Left ventricle myocardium inferior (tissue), 1 donor: ENCODE results near the gene STK4. TPM values are rescaled to one million over a fixed set of nuclear protein-coding genes. Genes with fewer than 3 reads are reported as not detected.
A peak's percentile ranks its signal among the peaks of the same experiment; 100 is the strongest.
"Not testable (repeated sequence)": the region's sequence is repeated elsewhere in the genome, so short reads cannot be mapped to it uniquely, and the experiment has no call there.

ENCODE experiments used
- DNase-seq: peaks from one replicate; pipeline ENCODE4 v3.0.0-alpha.2; 2020
- H3K27ac ChIP-seq: fragments of 200-600 bp; replicated peaks from 2 replicates; pipeline ENCODE4 v1.8.0; 2021
- H3K27me3 ChIP-seq: fragments of 200-600 bp; 2 replicates; pipeline ENCODE4 v1.8.0; 2021; ENCODE audit warnings: low read depth
- H3K36me3 ChIP-seq: fragments of 200-600 bp; 2 replicates; pipeline ENCODE4 v1.8.0; 2021
- H3K4me1 ChIP-seq: fragments of 200-600 bp; 2 replicates; pipeline ENCODE4 v1.8.0; 2021
- H3K4me3 ChIP-seq: fragments of 200-600 bp; 2 replicates; pipeline ENCODE4 v1.8.0; 2021; ENCODE audit warnings: mild to moderate bottlenecking, moderate library complexity
- H3K9me3 ChIP-seq: fragments of 200-600 bp; replicated peaks from 2 replicates; pipeline ENCODE4 v1.8.0; 2021
- intact Hi-C: fragments of 100-400 bp; cut with micrococcal nuclease; formaldehyde crosslinking; loops from one replicate; pipeline ENCODE4 v1.11.0; 2022
- total RNA-seq: library from RNA; stranded (reverse); fragmentation: NEBNext Ultra II Directional; extraction: Animal tissue kit (Norgen Biotek cat#: 25700); gene quantifications from one replicate; pipeline ENCODE4 v1.2.1, GENCODE V29; 2021
- TF ChIP-seq, protein P1 (sequence below): fragments of 200-600 bp; IDR thresholded peaks from 2 replicates; pipeline ENCODE4 v1.8.0; 2021; ENCODE audit warnings: antibody characterized with exemption, mild to moderate bottlenecking, borderline replicate concordance
- donor health status: DM: no; HTN: yes; CAD: no; lungs with severe emphysema.

STK4 gene
- total RNA-seq, 1 donor from 2014 or later, result 9.8 TPM

- Histone ChIP-seq H3K4me1 (peaks cover 37% of the 10 kb centered on the region), H3K27ac (no peak overlapping the region), H3K9me3 (no peaks in the 10 kb centered on the region), H3K27me3 (no peaks in the 10 kb centered on the region), H3K4me3 (no peak overlapping the region), H3K36me3 (peaks cover 9% of the 10 kb centered on the region)
- TF ChIP-seq, protein P1, sequence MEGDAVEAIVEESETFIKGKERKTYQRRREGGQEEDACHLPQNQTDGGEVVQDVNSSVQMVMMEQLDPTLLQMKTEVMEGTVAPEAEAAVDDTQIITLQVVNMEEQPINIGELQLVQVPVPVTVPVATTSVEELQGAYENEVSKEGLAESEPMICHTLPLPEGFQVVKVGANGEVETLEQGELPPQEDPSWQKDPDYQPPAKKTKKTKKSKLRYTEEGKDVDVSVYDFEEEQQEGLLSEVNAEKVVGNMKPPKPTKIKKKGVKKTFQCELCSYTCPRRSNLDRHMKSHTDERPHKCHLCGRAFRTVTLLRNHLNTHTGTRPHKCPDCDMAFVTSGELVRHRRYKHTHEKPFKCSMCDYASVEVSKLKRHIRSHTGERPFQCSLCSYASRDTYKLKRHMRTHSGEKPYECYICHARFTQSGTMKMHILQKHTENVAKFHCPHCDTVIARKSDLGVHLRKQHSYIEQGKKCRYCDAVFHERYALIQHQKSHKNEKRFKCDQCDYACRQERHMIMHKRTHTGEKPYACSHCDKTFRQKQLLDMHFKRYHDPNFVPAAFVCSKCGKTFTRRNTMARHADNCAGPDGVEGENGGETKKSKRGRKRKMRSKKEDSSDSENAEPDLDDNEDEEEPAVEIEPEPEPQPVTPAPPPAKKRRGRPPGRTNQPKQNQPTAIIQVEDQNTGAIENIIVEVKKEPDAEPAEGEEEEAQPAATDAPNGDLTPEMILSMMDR, result no peak
- intact Hi-C loops, result loop anchor here (5.0 kb wide), 1 partner anchor 80 kb away; no protein-coding TSS in a partner anchor
- DNase-seq, result no peak
Observed at GRCh38 chr20:45012682-45013302, 46.5 kb downstream of the STK4 start.

DNA sequence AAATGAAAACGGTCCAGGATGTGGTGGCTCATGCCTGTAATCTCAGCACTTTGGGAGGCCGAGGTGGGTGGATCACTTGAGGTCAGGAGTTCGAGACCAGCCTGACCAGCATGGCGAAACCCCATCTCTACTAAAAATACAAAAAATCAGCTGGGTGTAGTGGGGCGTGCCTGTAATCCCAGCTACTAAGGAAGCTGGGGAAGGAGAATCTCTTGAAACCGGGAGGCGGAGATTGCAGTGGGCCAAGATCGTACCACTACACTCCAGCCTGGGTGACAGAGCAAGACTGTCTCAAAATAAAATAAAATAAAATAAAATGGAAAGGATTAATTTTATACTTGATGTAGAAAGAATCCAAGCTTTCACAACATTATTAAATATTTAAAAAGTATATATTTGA is 47.8 kb downstream of the STK4 start:
- H3K36me3 ChIP-seq, H3K4me3 ChIP-seq, H3K27me3 ChIP-seq, DNase-seq, H3K9me3 ChIP-seq: not testable (repeated sequence)
- Histone ChIP-seq H3K4me1 (peaks cover 50% of the 10 kb centered on the region), H3K27ac (peak overlapping the region; percentile 53)
- intact Hi-C loops, result loop anchor here (5.0 kb wide), 1 partner anchor 78 kb away; no protein-coding TSS in a partner anchor

- H3K4me1 ChIP-seq, result peaks cover 58% of the 10 kb centered on the region
- peak overlapping the region; percentile 53 for H3K27ac ChIP-seq
- H3K9me3 ChIP-seq, result no peaks in the 10 kb centered on the region
- no peaks in the 10 kb centered on the region for H3K27me3 ChIP-seq
- no peak overlapping the region for H3K4me3 ChIP-seq
- intact Hi-C loops, result loop anchor here (5.0 kb wide), 1 partner anchor 77 kb away; no protein-coding TSS in a partner anchor
- DNase-seq, result no peak
- TF ChIP-seq, protein P1, result no peak
- H3K36me3 ChIP-seq, result no peaks in the 10 kb centered on the region
Observed at GRCh38 chr20:45014671-45015415, 48.5 kb downstream of the STK4 start.

- no peak overlapping the region for H3K4me3 ChIP-seq
- TF ChIP-seq, protein P1, result no peak
- H3K27me3 ChIP-seq, result no peaks in the 10 kb centered on the region
- no peaks in the 10 kb centered on the region for H3K9me3 ChIP-seq
- intact Hi-C loops, result no loop called here
- peaks cover 64% of the 10 kb centered on the region for H3K4me1 ChIP-seq
- H3K27ac ChIP-seq, result peak overlapping the region; percentile 53
- no peaks in the 10 kb centered on the region for H3K36me3 ChIP-seq
- no peak for DNase-seq
Observed at GRCh38 chr20:45016089-45016671, 49.9 kb downstream of the STK4 start.

GRCh38 chr20:45017281-45017680 is 51.0 kb downstream of the STK4 start:
- peak overlapping the region; percentile 50 for H3K27ac ChIP-seq
- peaks cover 72% of the 10 kb centered on the region for H3K4me1 ChIP-seq
- no peaks in the 10 kb centered on the region for H3K36me3 ChIP-seq
- no peaks in the 10 kb centered on the region for H3K9me3 ChIP-seq
- TF ChIP-seq, protein P1, result no peak
- H3K27me3 ChIP-seq, result no peaks in the 10 kb centered on the region
- DNase-seq, result no peak
- H3K4me3 ChIP-seq, result no peak overlapping the region
- intact Hi-C loops, result no loop called here
